Stimulated activated CD8-positive, alpha-beta memory T cell treated with anti-CD3 and anti-CD28 coated beads, Interleukin-2, amount 100 ng/mL, for 48 hours (primary cell): ENCODE results near the gene CCL19.

Experiments
- DNase-seq, 2 donors: peaks; one replicate each; pipeline ENCODE4 v3.0.0-alpha.2; 2020; ENCODE audit warnings: low read depth in 2 of 2

The CCL19 gene

DNA sequence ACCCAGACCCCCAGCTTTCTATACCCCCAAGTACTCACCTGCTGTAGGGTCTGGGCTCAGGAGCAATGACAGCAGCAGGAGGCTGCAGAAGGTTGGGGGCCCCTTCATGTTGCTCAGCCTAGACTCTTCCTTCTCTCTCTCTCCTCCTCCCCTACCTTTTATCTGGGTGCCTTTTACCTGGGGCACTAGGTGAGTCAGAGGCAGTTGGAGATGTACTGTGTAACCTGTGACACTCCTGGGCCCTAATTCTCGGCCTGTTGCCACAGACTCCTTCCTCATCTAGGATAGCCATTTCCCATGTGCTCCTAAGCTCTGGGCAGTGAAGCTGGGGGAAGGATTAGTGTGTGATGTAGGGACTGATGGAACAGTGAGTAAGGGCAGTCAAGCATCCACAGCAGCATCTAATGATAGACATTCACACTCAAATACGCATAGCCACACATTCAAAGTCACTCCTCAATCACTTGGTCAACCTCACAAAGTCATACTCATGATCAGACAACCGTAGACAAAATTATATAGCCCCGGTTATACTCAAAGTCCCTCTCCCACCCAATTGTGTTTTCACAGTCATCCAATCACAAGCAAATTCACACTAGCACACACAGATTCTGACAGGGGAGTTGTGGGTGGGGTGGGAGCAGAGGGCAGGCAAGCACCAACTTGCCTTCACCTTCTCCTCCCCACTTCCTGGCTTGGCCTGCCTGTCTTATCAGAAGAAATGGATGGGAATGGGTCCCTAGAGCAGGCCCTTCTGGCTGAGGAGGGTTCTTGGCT is 28.4 kb downstream of the CCL19 start, which contains the start of gene CCL27:
TSS of gene CCL27 (minus strand) at position 132 of the 777 bp plus-strand sequence. CDS start at position 108, 24 bp downstream.
- no peak for DNase-seq

DNA sequence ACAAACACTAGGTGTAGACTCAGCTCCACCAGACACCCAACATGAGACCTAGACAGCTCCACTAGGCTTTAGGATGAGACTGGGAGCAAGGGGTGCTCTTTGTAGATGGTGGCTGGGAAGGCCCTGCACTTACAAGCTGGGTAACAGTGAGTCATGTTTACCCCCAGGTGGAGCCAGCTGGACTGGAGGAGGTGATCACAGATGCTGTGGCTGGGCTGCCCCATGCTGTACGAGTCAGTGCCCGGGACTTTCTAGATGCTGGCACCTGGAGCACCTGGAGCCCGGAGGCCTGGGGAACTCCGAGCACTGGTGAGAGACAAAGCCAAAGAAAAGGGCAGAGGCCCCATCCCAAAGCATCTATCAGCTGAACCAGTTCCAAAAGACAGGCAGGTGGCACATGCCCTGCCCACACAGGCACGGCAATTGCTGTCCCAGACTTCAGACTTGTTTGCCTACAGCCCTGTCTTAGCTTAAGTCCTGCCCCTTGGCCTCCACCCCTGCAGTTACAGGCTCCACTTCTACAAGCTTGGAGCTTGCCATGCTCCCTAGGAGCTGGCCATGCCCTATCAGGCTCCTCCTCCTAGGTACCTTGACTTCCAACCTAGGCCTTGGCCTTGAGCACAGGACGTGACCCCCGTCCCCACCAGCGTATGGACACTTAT is 31.4 kb downstream of the CCL19 start:
- DNase-seq = no peak

DNA sequence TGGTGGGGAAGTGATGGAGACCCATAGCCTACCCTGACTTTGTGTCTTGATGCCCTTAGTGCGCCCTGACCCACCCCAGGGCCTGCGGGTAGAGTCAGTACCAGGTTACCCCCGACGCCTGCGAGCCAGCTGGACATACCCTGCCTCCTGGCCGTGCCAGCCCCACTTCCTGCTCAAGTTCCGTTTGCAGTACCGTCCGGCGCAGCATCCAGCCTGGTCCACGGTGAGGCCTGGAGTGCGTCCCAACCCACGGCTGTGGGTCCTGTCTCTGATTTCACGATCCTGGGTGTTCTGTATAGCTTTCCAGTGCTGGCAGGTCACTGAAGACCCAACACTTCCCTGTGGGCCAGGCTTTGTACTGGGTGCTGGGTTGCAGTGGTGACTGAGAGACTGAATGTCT is 32.6 kb downstream of the CCL19 start:
- no peak for DNase-seq

DNA sequence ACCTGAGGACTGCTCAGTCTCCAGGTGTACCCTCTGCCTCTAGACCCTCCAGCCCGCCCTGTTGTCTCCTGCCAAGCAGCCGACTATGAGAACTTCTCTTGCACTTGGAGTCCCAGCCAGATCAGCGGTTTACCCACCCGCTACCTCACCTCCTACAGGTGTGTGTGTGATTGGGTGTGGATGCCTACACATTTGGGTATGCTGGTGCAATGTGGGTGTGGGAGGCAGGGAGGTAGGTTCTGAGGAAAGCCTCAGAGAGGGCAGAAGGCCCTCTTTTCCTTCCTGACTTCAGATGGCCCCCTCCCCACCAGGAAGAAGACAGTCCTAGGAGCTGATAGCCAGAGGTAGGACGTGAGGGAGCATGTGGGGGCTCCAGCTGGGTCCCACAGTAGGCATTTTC is 34.1 kb downstream of the CCL19 start:
- no peak for DNase-seq

DNA sequence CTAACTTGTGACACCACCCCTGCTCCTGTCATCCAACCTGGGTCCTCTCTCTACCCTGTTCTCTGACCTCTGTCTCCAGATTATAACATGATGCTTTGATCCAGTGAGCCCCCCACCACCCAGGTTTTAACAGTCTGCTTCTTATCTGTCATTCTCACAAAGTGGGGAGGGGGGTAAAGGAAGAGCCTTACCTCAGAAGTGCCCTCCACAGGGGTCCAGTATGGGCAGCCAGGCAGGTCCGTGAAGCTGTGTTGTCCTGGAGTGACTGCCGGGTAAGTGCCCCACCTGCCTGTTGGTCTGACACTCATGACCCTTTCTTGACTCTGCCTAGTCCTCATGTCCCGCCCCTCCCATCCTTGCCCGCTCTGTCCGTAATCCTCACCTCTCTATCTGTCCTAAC is 35.7 kb downstream of the CCL19 start:
- DNase-seq = no peak

DNA sequence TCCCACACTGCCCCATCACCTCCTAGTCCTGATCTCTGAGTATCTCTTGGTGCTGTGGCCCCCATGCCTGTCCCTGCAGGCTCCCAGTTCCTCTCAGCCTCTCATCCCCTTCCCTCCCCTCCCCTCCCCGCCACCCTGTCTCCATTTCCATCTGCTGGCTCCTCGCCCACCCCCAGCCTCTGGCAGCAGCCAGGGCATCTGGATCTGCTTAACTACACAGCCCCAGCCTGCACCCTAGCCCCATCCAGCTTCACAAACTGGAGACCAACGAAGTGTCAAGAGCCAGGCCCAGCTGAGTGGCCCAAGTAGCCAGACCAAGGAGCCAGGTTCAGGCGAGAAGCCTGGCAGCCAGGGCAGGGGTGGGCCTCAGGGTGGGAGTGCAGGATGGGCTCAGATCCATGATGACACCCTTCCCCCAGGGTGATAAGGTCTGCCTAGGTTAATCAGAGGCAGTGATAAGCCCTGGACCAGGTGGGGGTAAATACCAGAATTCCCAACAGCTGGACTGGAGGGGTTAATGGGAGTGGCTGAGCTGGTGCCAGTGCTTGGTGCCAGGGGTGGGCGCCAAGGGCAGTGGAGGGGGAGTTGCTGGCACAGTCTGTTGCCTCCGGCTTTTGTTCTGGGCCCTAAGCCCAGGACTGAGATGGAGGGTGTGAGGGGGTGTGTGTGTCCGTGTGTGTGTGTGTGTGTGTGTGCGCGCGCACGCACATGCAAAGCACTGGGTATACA is 36.6 kb downstream of the CCL19 start:
- DNase-seq = no peak

DNA sequence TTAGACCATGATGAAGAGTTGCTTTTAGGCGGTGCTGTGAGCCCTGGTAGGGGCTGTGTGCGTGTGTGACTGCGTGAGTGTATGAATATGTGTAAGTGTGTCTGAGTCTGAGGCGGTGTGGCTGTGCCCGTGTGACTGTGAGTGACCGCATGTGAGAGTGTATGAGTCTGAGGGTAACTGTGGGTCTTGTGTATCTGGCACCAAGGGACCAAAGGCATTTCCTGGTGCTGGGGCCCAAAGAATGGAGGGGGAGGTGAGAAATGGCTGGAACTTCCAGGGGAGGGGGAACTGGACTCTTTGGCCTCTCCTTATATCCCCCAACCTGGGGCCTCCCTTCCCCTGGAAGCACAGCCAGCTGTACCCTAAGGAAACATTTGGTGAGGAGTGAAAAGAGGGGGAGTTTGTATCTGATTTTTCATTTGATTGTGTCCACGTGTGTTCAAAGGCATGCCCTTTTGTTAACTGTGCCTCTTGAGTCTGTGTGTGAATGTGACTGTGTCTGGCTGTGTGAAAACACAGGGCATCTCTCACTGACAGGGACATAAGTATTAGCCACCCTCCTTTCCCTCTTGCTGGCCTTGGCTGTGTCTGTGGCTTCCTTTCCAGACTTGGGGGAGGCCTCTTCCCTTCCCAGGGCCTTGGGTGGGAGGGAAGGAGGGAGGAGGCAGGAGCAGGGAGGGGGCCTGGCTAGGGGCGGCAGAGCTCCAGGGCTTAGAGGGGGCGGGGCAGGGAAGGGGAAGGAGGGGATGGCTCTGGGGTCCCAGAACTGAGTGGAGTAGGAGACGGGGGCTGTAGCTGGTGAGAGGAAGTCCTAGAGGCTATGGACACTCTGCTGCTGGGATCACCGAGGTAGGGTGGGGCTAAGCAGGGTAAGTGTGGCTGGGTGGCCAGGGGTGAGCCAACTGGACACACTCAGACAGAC is 37.7 kb downstream of the CCL19 start:
- no peak for DNase-seq

DNA sequence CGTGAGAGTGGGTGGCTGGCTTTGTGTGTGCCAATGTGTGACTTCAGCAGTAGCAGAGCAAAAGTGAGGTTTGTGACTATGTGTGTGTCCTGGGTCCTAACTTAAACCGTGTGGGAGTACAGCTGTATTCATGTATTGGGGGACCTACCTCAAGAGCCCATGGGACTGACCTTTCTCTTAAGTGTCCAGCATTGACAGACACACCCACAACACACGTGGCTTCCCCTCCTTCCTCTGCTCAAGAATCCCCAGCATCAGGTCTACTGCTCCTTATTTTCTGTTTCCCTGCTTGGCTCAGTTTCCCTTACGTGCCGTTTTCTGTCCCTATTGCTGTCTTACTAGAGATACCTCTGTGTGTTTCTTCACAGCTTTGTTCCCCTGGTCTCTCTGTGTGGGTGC is 38.5 kb downstream of the CCL19 start:
- DNase-seq = no peak

DNA sequence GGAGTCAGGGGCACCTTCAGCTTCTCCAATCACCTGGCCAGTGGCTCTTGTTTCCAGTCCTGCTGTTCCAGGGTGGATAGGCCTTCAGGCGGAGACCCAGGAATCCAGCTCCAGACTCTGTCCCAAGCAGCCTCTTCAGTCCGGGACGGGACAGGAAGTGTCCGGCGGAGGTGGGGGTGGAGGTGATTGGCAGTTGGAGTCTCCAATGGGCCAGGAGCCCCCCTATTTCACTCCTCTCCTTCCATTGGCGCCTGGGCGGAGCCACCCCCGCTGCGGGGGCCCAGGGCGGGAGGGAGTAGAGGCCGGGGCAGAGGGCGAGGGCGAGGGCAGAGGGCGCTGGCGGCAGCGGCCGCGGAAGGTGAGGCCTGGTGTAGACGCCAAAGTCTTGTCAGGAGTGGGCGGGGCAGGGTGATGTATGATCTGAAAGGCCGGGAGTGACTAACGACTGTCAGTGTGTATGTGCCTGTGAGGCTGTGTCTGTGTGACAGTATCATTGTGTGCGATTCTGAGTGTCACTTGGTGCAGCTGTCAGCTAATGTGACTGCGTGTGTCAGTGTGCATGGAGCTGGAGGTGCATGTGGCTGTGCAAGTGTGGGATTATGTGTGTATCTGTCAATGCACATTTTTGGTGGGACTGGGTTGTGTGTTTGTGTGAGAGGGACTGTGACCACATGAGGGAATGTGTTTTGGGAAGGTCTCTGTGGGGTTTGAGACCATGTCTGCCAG is 39.0 kb downstream of the CCL19 start, which contains the start of gene IL11RA:
TSS of gene IL11RA (plus strand) at position 310 of the 726 bp plus-strand sequence. CDS start 3,033 bp downstream, outside the sequence.
- DNase-seq = peak in 1 of 2 donors; percentile 48

DNA sequence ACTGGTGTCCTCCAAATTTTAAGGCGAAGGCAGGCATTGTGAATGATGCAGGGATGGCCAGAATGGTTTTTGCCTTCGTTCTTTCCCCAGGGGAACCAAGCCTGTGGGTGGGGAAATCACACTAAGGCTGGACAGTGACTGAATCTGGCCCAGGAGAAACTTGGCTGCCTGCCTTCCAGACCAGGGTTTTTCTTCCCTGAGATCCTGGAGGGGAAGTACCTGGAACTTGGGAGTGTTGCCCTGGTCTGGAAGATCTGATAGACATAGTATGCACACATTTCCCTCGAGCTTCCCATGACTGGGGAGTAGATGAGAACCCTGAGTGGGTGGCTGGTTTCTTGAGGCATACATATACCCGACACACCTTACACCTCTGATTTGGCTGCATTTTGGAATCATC is 39.8 kb downstream of the CCL19 start:
- no peak for DNase-seq

DNA sequence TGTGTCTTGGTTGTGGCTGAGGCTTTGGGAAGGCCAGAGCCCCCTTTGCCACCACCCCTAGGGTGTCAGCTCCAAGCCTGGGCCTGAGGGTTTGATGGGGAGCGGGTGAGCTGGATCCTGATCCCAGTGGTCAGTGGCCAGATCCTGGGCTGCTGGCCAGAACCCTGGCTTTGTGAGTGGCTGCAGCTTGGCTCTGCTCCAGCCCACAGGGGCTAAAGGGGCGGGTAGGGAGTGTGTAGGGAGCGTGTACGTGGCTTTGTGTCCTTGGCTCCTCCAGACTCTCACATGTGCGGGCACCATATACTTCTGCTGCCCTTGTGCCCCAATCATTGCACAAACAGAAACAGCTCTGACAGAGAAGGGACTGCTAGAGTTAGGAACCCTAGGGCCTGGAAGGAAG is 40.3 kb downstream of the CCL19 start:
- no peak for DNase-seq

DNA sequence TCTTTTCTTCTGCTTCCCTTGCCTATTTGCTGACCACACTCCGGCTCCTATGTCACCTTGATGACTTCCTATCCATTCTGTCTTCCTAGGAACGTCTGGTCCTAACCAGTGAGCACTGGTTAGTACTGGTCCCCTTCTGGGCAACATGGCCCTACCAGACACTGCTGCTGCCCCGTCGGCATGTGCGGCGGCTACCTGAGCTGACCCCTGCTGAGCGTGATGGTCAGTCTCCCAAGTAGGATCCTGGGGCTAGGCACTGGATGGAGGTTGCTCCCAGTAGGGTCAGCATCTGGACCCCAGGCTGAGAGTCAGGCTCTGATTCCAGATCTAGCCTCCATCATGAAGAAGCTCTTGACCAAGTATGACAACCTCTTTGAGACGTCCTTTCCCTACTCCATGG is 42.4 kb downstream of the CCL19 start:
- no peak for DNase-seq

DNA sequence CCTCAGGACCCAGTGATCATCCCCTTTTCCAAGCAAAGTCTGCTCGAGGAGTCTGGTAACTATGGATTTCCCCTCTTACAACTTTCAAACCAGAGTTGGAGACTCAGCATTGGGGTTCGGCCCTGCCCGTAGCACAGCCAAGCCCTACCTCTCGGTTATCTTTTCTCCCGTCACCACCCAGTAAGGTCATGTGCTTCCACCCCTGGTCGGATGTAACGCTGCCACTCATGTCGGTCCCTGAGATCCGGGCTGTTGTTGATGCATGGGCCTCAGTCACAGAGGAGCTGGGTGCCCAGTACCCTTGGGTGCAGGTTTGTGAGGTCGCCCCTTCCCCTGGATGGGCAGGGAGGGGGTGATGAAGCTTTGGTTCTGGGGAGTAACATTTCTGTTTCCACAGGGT is 43.4 kb downstream of the CCL19 start:
- DNase-seq = no peak

DNA sequence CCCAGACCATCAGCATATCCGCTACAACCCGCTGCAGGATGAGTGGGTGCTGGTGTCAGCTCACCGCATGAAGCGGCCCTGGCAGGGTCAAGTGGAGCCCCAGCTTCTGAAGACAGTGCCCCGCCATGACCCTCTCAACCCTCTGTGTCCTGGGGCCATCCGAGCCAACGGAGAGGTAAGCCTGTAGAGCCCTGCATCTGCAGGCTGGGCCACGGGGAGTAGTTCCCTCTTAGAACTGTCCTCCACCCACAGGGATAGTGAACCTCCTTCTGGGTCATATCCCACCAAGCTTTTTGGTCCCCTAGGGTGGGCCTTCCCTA is 44.0 kb downstream of the CCL19 start:
- no peak for DNase-seq

DNA sequence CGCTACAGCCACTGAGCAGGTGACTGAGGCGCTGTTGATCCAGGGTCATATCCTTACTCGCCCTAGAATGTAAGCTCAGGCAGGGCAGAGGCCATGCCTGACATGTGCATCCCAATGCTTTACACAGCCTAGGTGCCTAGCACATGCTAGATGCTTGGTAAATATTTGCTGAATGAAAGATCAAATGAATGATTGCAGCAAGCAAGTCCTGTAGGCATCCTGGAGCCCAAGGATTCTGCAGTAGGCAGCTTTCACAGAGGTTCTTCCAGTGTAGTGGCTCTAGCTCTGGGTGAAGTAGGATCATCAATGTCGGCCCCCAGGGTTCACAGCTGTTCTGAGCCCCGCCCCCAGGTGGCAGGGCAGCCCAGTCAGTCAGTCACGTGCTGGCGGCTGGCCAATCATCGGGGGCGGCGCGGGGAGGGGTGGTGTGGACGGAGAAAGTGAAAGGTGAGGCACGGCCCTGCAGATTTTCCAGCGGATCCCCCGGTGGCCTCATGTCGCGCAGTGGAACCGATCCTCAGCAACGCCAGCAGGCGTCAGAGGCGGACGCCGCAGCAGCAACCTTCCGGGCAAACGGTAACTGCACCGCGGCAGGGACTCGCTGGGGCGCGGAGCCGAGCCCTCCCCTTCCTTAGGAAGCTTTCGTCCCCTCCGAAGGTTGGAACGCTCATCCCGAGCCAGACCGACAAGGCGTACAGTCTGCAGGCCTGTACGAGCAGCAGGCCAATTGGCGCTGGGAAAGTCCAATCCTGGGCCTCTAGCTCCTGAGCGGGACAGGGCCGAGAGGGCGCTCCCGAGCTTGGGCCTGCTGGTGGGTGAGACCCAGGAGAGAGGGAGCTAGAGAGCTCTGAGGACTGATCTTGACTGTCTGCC is 44.6 kb downstream of the CCL19 start, which contains the start of gene GALT:
TSS of gene GALT (plus strand) at position 465 of the 873 bp plus-strand sequence. CDS start at position 495, 30 bp downstream.
- peak; percentile 97 for DNase-seq

DNA sequence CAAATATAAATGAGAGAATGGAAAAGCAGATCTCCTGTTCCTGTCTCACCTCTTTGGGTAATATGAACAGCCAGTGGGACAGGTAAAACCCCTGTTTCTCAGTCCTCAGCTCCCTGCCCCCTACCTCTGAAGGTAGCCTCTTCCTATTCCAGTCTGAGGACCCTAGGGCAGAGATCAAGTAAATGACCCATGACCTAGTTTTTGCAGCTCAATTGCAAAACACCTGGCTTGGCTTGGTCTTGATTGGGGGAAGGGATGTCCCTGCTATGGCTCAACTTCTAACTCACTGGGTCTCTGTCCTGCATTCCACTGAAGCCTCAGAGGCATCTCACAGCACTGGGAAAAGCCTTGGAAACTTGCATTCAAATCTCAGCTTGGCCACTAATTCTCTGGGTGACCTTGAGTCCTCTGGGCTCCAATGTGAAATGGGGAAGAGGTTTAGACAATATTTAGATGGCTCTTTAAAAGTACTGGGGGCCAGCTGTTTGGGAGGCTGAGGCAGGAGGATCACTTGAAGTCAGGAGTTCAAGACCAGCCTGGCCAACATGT is 46.2 kb downstream of the CCL19 start:
- DNase-seq = no peak

DNA sequence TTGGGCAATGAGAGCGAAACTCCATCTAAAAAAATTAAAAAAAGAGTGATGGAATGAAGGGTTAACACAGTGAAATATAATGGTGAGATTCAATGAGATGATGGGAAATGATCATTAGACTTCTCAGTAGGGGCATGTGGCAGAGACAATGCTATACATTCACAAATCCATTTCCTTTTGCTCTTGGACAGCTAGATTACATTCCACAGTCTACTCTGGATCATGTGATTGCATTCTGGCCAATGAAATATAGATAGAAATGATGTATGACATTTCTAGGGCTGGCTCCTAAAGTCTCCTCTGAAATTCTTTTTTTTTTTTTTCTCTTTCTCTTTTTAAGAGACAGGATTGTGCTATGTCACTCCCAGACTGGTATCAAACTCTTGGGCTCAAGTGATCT is 48.4 kb downstream of the CCL19 start:
- no peak for DNase-seq
